ENCODE data around the gene POLE4. TPM values are rescaled to one million over a fixed set of nuclear protein-coding genes. Genes with fewer than 3 reads are reported as not detected.

The POLE4 gene
- polyA plus RNA-seq, 1 of the 3 experiments (the other 2 are of a cell fraction): 42.1 TPM

GRCh38 chr2:74945788-74946331 is 12.6 kb upstream of the POLE4 start:
- Histone ChIP-seq H4K20me1 (ENCODE audit: insufficient read depth) (no peaks in the 10 kb centered on the region), H3K27me3 (ENCODE audit: insufficient read depth) (no peaks in the 10 kb centered on the region), H3K9ac (no peak overlapping the region), H3F3A (replicated peaks; ENCODE audit: insufficient read depth) (no peaks in the 10 kb centered on the region), H3K4me1 (ENCODE audit: control insufficient read depth in 1 of 2, insufficient read depth in 2 of 2, low read depth in 1 of 2, low read length in 1 of 2) (no peaks in the 10 kb centered on the region), H3K4me3 (ENCODE audit: low read depth in 2 of 2, low read length in 1 of 2) (no peak overlapping the region), H3K9me3 (no peaks in the 10 kb centered on the region), H3K27ac (ENCODE audit: low read depth in 2 of 2, low read length in 1 of 2) (no peak overlapping the region), H3K79me2 (ENCODE audit: insufficient read depth) (no peaks in the 10 kb centered on the region), H2AFZ (ENCODE audit: low read depth) (no peak overlapping the region), H3K9me2 (no peaks in the 10 kb centered on the region), H3K36me3 (replicated peaks in 1 of 2; ENCODE audit: control insufficient read depth in 1 of 2, insufficient read depth in 2 of 2, low read length in 1 of 2) (no peaks in the 10 kb centered on the region), H3K4me2 (no peak overlapping the region)
- WGBS (ENCODE audit: low lambda C conversion rate): 61% methylated on average over 1 of the region's 1 CpG
- DNase-seq: no peak
- ChIA-PET POLR2A (no interaction called here), CTCF (no interaction called here)
- TF ChIP-seq RXRA (IDR thresholded peaks at IDR 0.05; ENCODE audit: borderline replicate concordance, low read depth) (no peak), USF1 (IDR thresholded peaks at IDR 0.05; ENCODE audit: borderline replicate concordance, low read depth) (no peak), TAF1 (IDR thresholded peaks at IDR 0.05; ENCODE audit: borderline replicate concordance, low read depth, low read length) (no peak), SMC3 (IDR thresholded peaks at IDR 0.05; ENCODE audit: low read depth, low read length) (no peak), GATA2 (CRISPR knock-in tag; IDR thresholded peaks at IDR 0.05) (no peak), EP300 (IDR thresholded peaks at IDR 0.05; ENCODE audit: borderline replicate concordance in 1 of 2, low read depth in 1 of 2, low read length in 1 of 2) (no peak), YY1 (IDR thresholded peaks at IDR 0.05; ENCODE audit: low read depth) (no peak), MEF2A (IDR thresholded peaks at IDR 0.05; ENCODE audit: borderline replicate concordance, low read depth) (no peak), RFX5 (IDR thresholded peaks at IDR 0.05; ENCODE audit: low read length) (no peak), RCOR1 (IDR thresholded peaks at IDR 0.05; ENCODE audit: low read length) (no peak), REST (IDR thresholded peaks at IDR 0.05; ENCODE audit: low read depth, low read length) (no peak), FOXM1 (IDR thresholded peaks at IDR 0.05; ENCODE audit: low read depth) (no peak), RAD21 (IDR thresholded peaks at IDR 0.05; ENCODE audit: low read length) (no peak)
- TF ChIP-seq, protein P1, sequence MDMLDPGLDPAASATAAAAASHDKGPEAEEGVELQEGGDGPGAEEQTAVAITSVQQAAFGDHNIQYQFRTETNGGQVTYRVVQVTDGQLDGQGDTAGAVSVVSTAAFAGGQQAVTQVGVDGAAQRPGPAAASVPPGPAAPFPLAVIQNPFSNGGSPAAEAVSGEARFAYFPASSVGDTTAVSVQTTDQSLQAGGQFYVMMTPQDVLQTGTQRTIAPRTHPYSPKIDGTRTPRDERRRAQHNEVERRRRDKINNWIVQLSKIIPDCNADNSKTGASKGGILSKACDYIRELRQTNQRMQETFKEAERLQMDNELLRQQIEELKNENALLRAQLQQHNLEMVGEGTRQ (IDR thresholded peaks at IDR 0.05; ENCODE audit: borderline replicate concordance, low read depth, low read length): no peak
- TF ChIP-seq, protein P2, sequence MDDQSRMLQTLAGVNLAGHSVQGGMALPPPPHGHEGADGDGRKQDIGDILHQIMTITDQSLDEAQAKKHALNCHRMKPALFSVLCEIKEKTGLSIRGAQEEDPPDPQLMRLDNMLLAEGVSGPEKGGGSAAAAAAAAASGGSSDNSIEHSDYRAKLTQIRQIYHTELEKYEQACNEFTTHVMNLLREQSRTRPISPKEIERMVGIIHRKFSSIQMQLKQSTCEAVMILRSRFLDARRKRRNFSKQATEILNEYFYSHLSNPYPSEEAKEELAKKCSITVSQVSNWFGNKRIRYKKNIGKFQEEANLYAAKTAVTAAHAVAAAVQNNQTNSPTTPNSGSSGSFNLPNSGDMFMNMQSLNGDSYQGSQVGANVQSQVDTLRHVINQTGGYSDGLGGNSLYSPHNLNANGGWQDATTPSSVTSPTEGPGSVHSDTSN (IDR thresholded peaks at IDR 0.05): no peak
- TF ChIP-seq, protein P3, sequence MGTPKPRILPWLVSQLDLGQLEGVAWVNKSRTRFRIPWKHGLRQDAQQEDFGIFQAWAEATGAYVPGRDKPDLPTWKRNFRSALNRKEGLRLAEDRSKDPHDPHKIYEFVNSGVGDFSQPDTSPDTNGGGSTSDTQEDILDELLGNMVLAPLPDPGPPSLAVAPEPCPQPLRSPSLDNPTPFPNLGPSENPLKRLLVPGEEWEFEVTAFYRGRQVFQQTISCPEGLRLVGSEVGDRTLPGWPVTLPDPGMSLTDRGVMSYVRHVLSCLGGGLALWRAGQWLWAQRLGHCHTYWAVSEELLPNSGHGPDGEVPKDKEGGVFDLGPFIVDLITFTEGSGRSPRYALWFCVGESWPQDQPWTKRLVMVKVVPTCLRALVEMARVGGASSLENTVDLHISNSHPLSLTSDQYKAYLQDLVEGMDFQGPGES (IDR thresholded peaks at IDR 0.05; ENCODE audit: low read depth, low read length): no peak
